HEK293 (cell line): Measurements from ENCODE around the gene CEP85L.
A peak's percentile ranks its signal among the peaks of the same experiment; 100 is the strongest.

Experiments used
- CTCF ChIA-PET: fragments of 350-600 bp; formaldehyde crosslinking; extraction: SDS; loops from one replicate; lab custom pipeline; 2021; ENCODE audit warnings: antibody characterized with exemption; lab: Yijun Ruan, JAX
- POLR2A ChIA-PET: fragments of 300-600 bp; formaldehyde crosslinking; extraction: SDS; loops from one replicate; lab custom pipeline; 2020; ENCODE audit warnings: antibody characterized with exemption, inconsistent platforms; lab: Yijun Ruan, JAX
- H3K27ac ChIP-seq: fragments of 200-500 bp; sonication (Bioruptor generic); 2 replicates; pipeline ENCODE4 v1.5.1; 2014; ENCODE audit warnings: low read depth, low read length, control low read depth, inconsistent platforms; ENCODE audit errors: extremely low read depth
- H3K36me3 ChIP-seq, 2 experiments: fragments of 200-500 bp in 1 of 2; sonication (Bioruptor generic) in 1 of 2; 1 replicate in 1 of 2; 2 replicates in 1 of 2; pipeline ENCODE4 v1.5.1; 2014 to 2017; ENCODE audit warnings: inconsistent platforms in 2 of 2, low read length in 2 of 2; ENCODE audit not compliant: control insufficient read depth in 2 of 2, insufficient read depth in 1 of 2
- H3K4me1 ChIP-seq: fragments of 200-500 bp; sonication (Bioruptor generic); 2 replicates; pipeline ENCODE4 v1.5.1; 2014; ENCODE audit warnings: mild to moderate bottlenecking, low read length, inconsistent platforms; ENCODE audit not compliant: control insufficient read depth, insufficient read depth
- H3K4me3 ChIP-seq: 2 replicates; pipeline ENCODE4 v1.5.1; 2011; ENCODE audit warnings: low read depth, mild to moderate bottlenecking, control low read depth, low read length, moderate library complexity
- H3K9me3 ChIP-seq: fragments of 200-500 bp; sonication (Bioruptor generic); 2 replicates; pipeline ENCODE4 v1.5.1; 2014; ENCODE audit warnings: low read depth, low read length, inconsistent platforms; ENCODE audit not compliant: control insufficient read depth, insufficient read depth
- GLI2 ChIP-seq: fragments of 450-650 bp; formaldehyde crosslinking; IDR thresholded peaks from 2 replicates; pipeline ENCODE4; 2017; ENCODE audit warnings: missing biosample characterization, missing genetic modification characterization, low read depth, borderline replicate concordance
- PRDM10 ChIP-seq: fragments of 450-650 bp; formaldehyde crosslinking; IDR thresholded peaks from 2 replicates; pipeline ENCODE4 v1.5.1; 2016; ENCODE audit warnings: missing biosample characterization, missing genetic modification characterization
- REST ChIP-seq: fragments of 450-650 bp; formaldehyde crosslinking; IDR thresholded peaks from 2 replicates; pipeline ENCODE4 v1.5.1; 2016; ENCODE audit warnings: missing biosample characterization, missing genetic modification characterization
- SCRT2 ChIP-seq: fragments of 450-650 bp; formaldehyde crosslinking; IDR thresholded peaks from 2 replicates; pipeline ENCODE4 v1.5.1; 2016; ENCODE audit warnings: missing biosample characterization, missing genetic modification characterization
- ZNF350 ChIP-seq: fragments of 450-650 bp; formaldehyde crosslinking; IDR thresholded peaks from 2 replicates; pipeline ENCODE4 v1.5.0; 2017; ENCODE audit warnings: missing biosample characterization, mild to moderate bottlenecking, missing genetic modification characterization
- ZNF48 ChIP-seq: fragments of 450-650 bp; formaldehyde crosslinking; IDR thresholded peaks from 2 replicates; pipeline ENCODE4 v1.5.1; 2016; ENCODE audit warnings: missing biosample characterization, missing genetic modification characterization
- ZNF837 ChIP-seq: fragments of 450-650 bp; formaldehyde crosslinking; IDR thresholded peaks from 2 replicates; pipeline ENCODE4 v1.5.1; 2016; ENCODE audit warnings: missing biosample characterization, missing genetic modification characterization
- TF ChIP-seq, protein P1 (sequence below): fragments of 450-650 bp; formaldehyde crosslinking; IDR thresholded peaks from 2 replicates; pipeline ENCODE4 v1.5.1; 2017; ENCODE audit warnings: missing biosample characterization, missing genetic modification characterization

The CEP85L gene

GRCh38 chr6:118667988-118668387 lies 16.6 kb upstream of the CEP85L start:
- TF ChIP-seq ZNF837 (tag by site-specific recombination) (no peak), REST (tag by site-specific recombination) (peak; percentile 55)
- H3K36me3 ChIP-seq = no peaks in the 10 kb centered on the region
- H3K4me3 ChIP-seq = no peak overlapping the region
- no peaks in the 10 kb centered on the region for H3K9me3 ChIP-seq
- ChIA-PET POLR2A (interaction anchor here (1.5 kb wide), 1 partner anchor 17 kb away, joined by 7 read pairs; the partner anchor contains the start of gene CEP85L), CTCF (interaction anchor here (0.6 to 1.5 kb wide), 2 partner anchors 16 to 447 kb away, joined by 3 to 5 read pairs; no protein-coding TSS in a partner anchor)
- no peak overlapping the region for H3K27ac ChIP-seq
- peaks cover 7% of the 10 kb centered on the region; the same call in 1 of the 2 replicates for H3K4me1 ChIP-seq

DNA sequence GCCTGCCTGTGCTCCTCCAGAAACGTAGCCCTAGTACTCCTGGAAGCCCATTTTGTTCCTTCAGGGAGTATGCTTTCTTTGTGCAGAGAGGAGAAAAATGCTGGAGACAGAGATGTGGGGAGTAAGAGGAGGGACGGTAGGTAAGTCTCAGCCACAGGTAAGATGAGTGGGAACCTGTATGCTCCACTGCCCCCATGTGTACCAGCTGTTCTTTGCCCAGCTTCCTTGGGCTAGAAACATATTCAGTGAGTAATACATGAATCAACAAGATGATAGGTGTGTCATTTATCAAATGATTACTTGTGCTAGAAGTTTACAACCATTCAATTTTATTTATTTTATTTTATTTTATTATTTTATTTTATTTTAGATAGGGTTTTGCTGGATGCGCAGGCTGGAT lies 13.6 kb upstream of the CEP85L start:
- Histone ChIP-seq H3K9me3 (no peaks in the 10 kb centered on the region), H3K27ac (no peak overlapping the region), H3K4me3 (no peak overlapping the region), H3K36me3 (no peaks in the 10 kb centered on the region), H3K4me1 (peaks cover 12% of the 10 kb centered on the region; the same call in 1 of the 2 replicates)
- ChIA-PET POLR2A (no interaction called here), CTCF (interaction anchor here (0.6 to 1.2 kb wide), 2 partner anchors 32 to 84 kb away, joined by 3 read pairs; no protein-coding TSS in a partner anchor)
- TF ChIP-seq ZNF48 (tag by site-specific recombination) = no peak

- ChIA-PET POLR2A (no interaction called here), CTCF (interaction anchor here (0.6 to 1.0 kb wide), 2 partner anchors 25 to 456 kb away, joined by 3 to 4 read pairs; no protein-coding TSS in a partner anchor)
- Histone ChIP-seq H3K4me1 (peaks cover 20% of the 10 kb centered on the region), H3K36me3 (no peaks in the 10 kb centered on the region), H3K27ac (no peak overlapping the region), H3K4me3 (no peak overlapping the region), H3K9me3 (no peaks in the 10 kb centered on the region)
- TF ChIP-seq SCRT2 (tag by site-specific recombination) = peak; percentile 74
- no peak for TF ChIP-seq GLI2
- TF ChIP-seq PRDM10 = peak; percentile 65
- no peak for TF ChIP-seq ZNF350 (tag by site-specific recombination)
- TF ChIP-seq, protein P1, sequence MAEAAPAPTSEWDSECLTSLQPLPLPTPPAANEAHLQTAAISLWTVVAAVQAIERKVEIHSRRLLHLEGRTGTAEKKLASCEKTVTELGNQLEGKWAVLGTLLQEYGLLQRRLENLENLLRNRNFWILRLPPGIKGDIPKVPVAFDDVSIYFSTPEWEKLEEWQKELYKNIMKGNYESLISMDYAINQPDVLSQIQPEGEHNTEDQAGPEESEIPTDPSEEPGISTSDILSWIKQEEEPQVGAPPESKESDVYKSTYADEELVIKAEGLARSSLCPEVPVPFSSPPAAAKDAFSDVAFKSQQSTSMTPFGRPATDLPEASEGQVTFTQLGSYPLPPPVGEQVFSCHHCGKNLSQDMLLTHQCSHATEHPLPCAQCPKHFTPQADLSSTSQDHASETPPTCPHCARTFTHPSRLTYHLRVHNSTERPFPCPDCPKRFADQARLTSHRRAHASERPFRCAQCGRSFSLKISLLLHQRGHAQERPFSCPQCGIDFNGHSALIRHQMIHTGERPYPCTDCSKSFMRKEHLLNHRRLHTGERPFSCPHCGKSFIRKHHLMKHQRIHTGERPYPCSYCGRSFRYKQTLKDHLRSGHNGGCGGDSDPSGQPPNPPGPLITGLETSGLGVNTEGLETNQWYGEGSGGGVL = no peak
These were observed 12.9 kb upstream of the CEP85L start for GRCh38 chr6:118663993-118664985.
